IPS-NIHi11 (cell line): ENCODE results near the gene EMC1.
"Not testable (repeated sequence)": the region's sequence is repeated elsewhere in the genome, so short reads cannot be mapped to it uniquely, and the experiment has no call there.

Experiments used
- DNase-seq: peaks from one replicate; pipeline ENCODE4 v3.0.0; 2012; ENCODE audit warnings: mixed read lengths, low spot score

The EMC1 gene

GRCh38 chr1:19190468-19190867 is 60.9 kb downstream of the EMC1 start:
- no peak for DNase-seq

- no peak for DNase-seq
These were observed 62.1 kb downstream of the EMC1 start for GRCh38 chr1:19189270-19189669.

GRCh38 chr1:19187852-19188251 is 63.5 kb downstream of the EMC1 start:
- DNase-seq, result no peak

- DNase-seq, result no peak
These were observed 65.3 kb downstream of the EMC1 start for GRCh38 chr1:19186001-19186400.

- DNase-seq, result no peak
These were observed 69.1 kb downstream of the EMC1 start for GRCh38 chr1:19182223-19182622.

- DNase-seq, result not testable (repeated sequence)
These were observed 71.1 kb downstream of the EMC1 start for GRCh38 chr1:19180265-19180657.

- DNase-seq, result no peak
These were observed 71.6 kb downstream of the EMC1 start for GRCh38 chr1:19179597-19180264.

- DNase-seq, result no peak
These were observed 72.5 kb downstream of the EMC1 start for GRCh38 chr1:19178734-19179398.

- no peak for DNase-seq
These were observed 73.5 kb downstream of the EMC1 start for GRCh38 chr1:19177811-19178210.

- DNase-seq, result no peak
These were observed 81.7 kb downstream of the EMC1 start for GRCh38 chr1:19169642-19170041.

- DNase-seq, result no peak
These were observed 84.2 kb downstream of the EMC1 start for GRCh38 chr1:19167140-19167539.

GRCh38 chr1:19166066-19166465 is 85.3 kb downstream of the EMC1 start:
- no peak for DNase-seq
